Kidney (tissue), 14 donors: ENCODE data around the gene PSG3. TPM values are rescaled to one million over a fixed set of nuclear protein-coding genes. Genes with fewer than 3 reads are reported as not detected.
"Not testable (repeated sequence)": the region's sequence is repeated elsewhere in the genome, so short reads cannot be mapped to it uniquely, and the experiment has no call there.

Source experiments
- DNase-seq, 5 donors: peaks; one replicate each; pipeline ENCODE4 v3.0.0-alpha.2; 2013 to 2020
- FAIRE-seq: peaks from 2 replicates; lab custom pipeline; 2012; peaks lifted over from hg19 to GRCh38; lab: Jason Lieb, UNC
- H3K27ac ChIP-seq, 2 donors: one replicate each; pipeline ENCODE4 v1.7.0; 2013; ENCODE audit warnings: low read depth in 2 of 2, low read length in 2 of 2, inconsistent platforms in 1 of 2
- H3K27me3 ChIP-seq: one replicate; pipeline ENCODE4 v1.7.1; 2013; ENCODE audit warnings: low read length, inconsistent platforms; ENCODE audit not compliant: control insufficient read depth, insufficient read depth
- H3K36me3 ChIP-seq, 3 donors: one replicate each; pipeline versions ENCODE4 v1.7.0 to v1.7.1; 2013; ENCODE audit warnings: low read length in 3 of 3, control low read depth in 1 of 3, inconsistent platforms in 1 of 3; ENCODE audit not compliant: insufficient read depth in 3 of 3, control insufficient read depth in 2 of 3
- H3K4me1 ChIP-seq, 3 donors: one replicate each; pipeline versions ENCODE4 v1.7.0 to v1.7.1; 2013; ENCODE audit warnings: low read length in 3 of 3, inconsistent platforms in 1 of 3, low read depth in 1 of 3; ENCODE audit not compliant: control insufficient read depth in 2 of 3, insufficient read depth in 2 of 3
- H3K4me3 ChIP-seq, 3 donors: one replicate each; pipeline versions ENCODE4 v1.7.0 to v1.8.1; 2013; ENCODE audit warnings: low read length in 3 of 3, control low read depth in 1 of 3, inconsistent platforms in 1 of 3
- H3K9ac ChIP-seq, 3 donors: one replicate each; pipeline versions ENCODE4 v1.7.0 to v1.7.1; 2013; ENCODE audit warnings: low read length in 3 of 3, control low read depth in 1 of 3, inconsistent platforms in 1 of 3
- H3K9me3 ChIP-seq, 3 donors: one replicate each; pipeline versions ENCODE4 v1.7.0 to v1.7.1; 2013; ENCODE audit warnings: low read length in 3 of 3, control low read depth in 1 of 3, inconsistent platforms in 1 of 3; ENCODE audit not compliant: control insufficient read depth in 2 of 3, insufficient read depth in 1 of 3
- CTCF ChIP-seq: IDR thresholded peaks from 3 replicates; pipeline ENCODE4 v1.5.1; 2012; ENCODE audit warnings: mild to moderate bottlenecking, moderate library complexity, borderline replicate concordance; ENCODE audit not compliant: insufficient read depth; ENCODE audit errors: extremely low read depth
- intact Hi-C: fragments of 100-400 bp; cut with DNase I; formaldehyde crosslinking; loops from one replicate; pipeline ENCODE4 v1.11.1; 2022
- polyA plus RNA-seq: library from polyadenylated mRNA; stranded (reverse); fragments of 350-450 nt; fragmentation: Illumina TruSeq; extraction: RNeasy Lipid Tissue Mini Kit (QIAGEN cat#74804); gene quantifications from one replicate; pipeline ENCODE4 v1.2.3, GENCODE V29; 2014; ENCODE audit warnings: low read depth, low replicate concordance; ENCODE audit not compliant: insufficient read depth
- total RNA-seq: library from RNA; stranded (reverse); fragmentation: NEBNext Ultra II Directional; extraction: Animal tissue kit (Norgen Biotek cat#: 25700); gene quantifications from one replicate; pipeline ENCODE4 v1.2.1, GENCODE V29; 2021
- donor health status: control.
- donor health status: control.
- donor health status: control.
- donor health status: control.
- donor health status: control.
- donor health status: DM: yes; HTN: yes; CAD: no.
- donor health status: Normal renal cell carcinoma (clear cell type).

PSG3 gene
- total and polyA plus RNA-seq, 2 donors from 2014 or later, result not detected

DNA sequence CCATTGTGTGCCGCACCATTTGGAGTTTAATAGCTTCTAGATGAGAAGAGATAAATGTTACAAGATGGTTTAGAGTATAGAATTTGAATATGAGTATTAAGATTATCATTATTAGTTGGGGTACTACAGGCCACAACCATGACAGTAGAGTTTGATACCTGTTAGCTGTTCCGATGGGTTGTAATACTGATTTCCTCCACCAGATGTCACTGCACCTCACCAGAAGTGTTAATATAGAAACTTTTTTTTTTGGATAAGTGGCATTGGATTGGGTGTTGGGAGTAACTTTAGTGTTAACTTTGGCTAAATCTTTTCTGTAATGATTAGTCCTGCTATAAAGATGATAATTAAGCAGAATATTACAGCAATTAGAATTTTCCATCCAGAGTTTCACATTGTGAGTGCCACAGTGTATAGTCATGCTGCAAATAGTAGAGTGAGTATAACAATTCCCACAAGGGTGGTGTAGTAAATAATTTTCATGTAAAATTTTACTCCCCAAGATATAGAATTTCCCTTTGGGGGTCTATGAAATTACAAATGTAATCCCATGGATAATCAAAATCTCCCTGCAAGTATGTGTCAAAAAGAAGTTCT lies 56.3 kb downstream of the PSG3 start:
- Histone ChIP-seq H3K9me3 (peaks cover 0 to 26% (median 9%) of the 10 kb centered on the region in 3 donors), H3K27ac (no peak overlapping the region), H3K4me1 (no peaks in the 10 kb centered on the region), H3K4me3 (no peak overlapping the region), H3K27me3 (no peaks in the 10 kb centered on the region), H3K36me3 (no peaks in the 10 kb centered on the region), H3K9ac (no peak overlapping the region)
- TF ChIP-seq CTCF, result peak; percentile 39
- intact Hi-C loops, result no loop called here
- DNase-seq (no peak), FAIRE-seq (no peak)

- H3K4me3 ChIP-seq, H3K27ac ChIP-seq, FAIRE-seq, H3K4me1 ChIP-seq, intact Hi-C loops, DNase-seq, H3K27me3 ChIP-seq, H3K9ac ChIP-seq, H3K9me3 ChIP-seq, H3K36me3 ChIP-seq: not testable (repeated sequence)
Measured at GRCh38 chr19:42676326-42676725, 64.0 kb downstream of the PSG3 start.

- H3K27me3 ChIP-seq, H3K4me3 ChIP-seq, FAIRE-seq, DNase-seq, H3K4me1 ChIP-seq, H3K9me3 ChIP-seq, intact Hi-C loops, H3K9ac ChIP-seq, H3K27ac ChIP-seq, H3K36me3 ChIP-seq: not testable (repeated sequence)
Measured at GRCh38 chr19:42674549-42674948, 65.7 kb downstream of the PSG3 start.

Other genes starting within 250 kb of the PSG3 start
- 33.1 TPM for gene CEACAM1, start 212.0 kb downstream of the PSG3 start, total RNA-seq
- gene CEACAM1, start 212.0 kb downstream of the PSG3 start, polyA plus RNA-seq, result 34.3 TPM
- gene CEACAM8, start 145.6 kb downstream of the PSG3 start, total RNA-seq, result not detected
- not detected for gene CEACAM8, start 145.6 kb downstream of the PSG3 start, polyA plus RNA-seq
- not detected for gene PSG8, start 25.2 kb upstream of the PSG3 start, total RNA-seq
- gene PSG8, start 25.2 kb upstream of the PSG3 start, polyA plus RNA-seq, result not detected
- not detected for gene PSG1, start 139.2 kb upstream of the PSG3 start, total RNA-seq
- gene PSG1, start 139.2 kb upstream of the PSG3 start, polyA plus RNA-seq, result not detected
- gene PSG6, start 177.4 kb upstream of the PSG3 start, total RNA-seq, result not detected
- not detected for gene PSG6, start 177.4 kb upstream of the PSG3 start, polyA plus RNA-seq
- gene PSG7, start 196.7 kb upstream of the PSG3 start, total RNA-seq, result not detected
- not detected for gene PSG7, start 196.7 kb upstream of the PSG3 start, polyA plus RNA-seq